Upper lobe of right lung (tissue), 1 donor: ENCODE results near the gene SND1. TPM values are rescaled to one million over a fixed set of nuclear protein-coding genes. Genes with fewer than 3 reads are reported as not detected.

Experiments used
- ATAC-seq: fragments of 200-7000 bp; cut with Tn5 transposase; one replicate; pipeline ENCODE4 v1.9.1; 2020; ENCODE audit warnings: mild to moderate bottlenecking, moderate library complexity
- DNase-seq: peaks from one replicate; pipeline ENCODE4 v3.0.0-alpha.2; 2020
- H3K27ac ChIP-seq: fragments of 200-600 bp; one replicate; pipeline ENCODE4 v1.8.0; 2022
- H3K27me3 ChIP-seq: fragments of 200-600 bp; one replicate; pipeline ENCODE4 v1.8.0; 2022; ENCODE audit warnings: mild to moderate bottlenecking
- H3K36me3 ChIP-seq: fragments of 200-600 bp; one replicate; pipeline ENCODE4 v1.8.0; 2022
- H3K4me1 ChIP-seq: fragments of 200-600 bp; one replicate; pipeline ENCODE4 v1.8.0; 2022
- H3K4me3 ChIP-seq: fragments of 200-600 bp; one replicate; pipeline ENCODE4 v1.8.0; 2022; ENCODE audit warnings: mild to moderate bottlenecking
- H3K9me3 ChIP-seq: fragments of 200-600 bp; one replicate; pipeline ENCODE4 v1.8.0; 2022
- CTCF ChIP-seq: fragments of 200-600 bp; IDR thresholded peaks from one replicate; pipeline ENCODE4 v1.8.0; 2022; ENCODE audit warnings: antibody characterized with exemption
- intact Hi-C: fragments of 100-400 bp; cut with DNase I; formaldehyde crosslinking; loops from one replicate; pipeline ENCODE4 v1.11.0; 2022
- total RNA-seq: library from RNA; stranded (reverse); fragmentation: NEBNext Ultra II Directional; extraction: Animal tissue kit (Norgen Biotek cat#: 25700); gene quantifications from one replicate; pipeline ENCODE4 v1.2.1, GENCODE V29; 2021
- donor health status: DM: no; HTN: yes; CAD: no; lungs with severe emphysema.

SND1 gene
- total RNA-seq, 1 donor from 2014 or later: 150 TPM

GRCh38 chr7:127751062-127751461, 99.1 kb downstream of the SND1 start:
- intact Hi-C loops: no loop called here
- DNase-seq (no peak), ATAC-seq (no peak)
- no peak for TF ChIP-seq CTCF
- H3K27me3 ChIP-seq: no peaks in the 10 kb centered on the region
- no peak overlapping the region for H3K4me3 ChIP-seq
- H3K4me1 ChIP-seq: peaks cover 11% of the 10 kb centered on the region
- no peaks in the 10 kb centered on the region for H3K36me3 ChIP-seq
- no peak overlapping the region for H3K27ac ChIP-seq
- H3K9me3 ChIP-seq: no peaks in the 10 kb centered on the region

GRCh38 chr7:127751490-127752448, 99.8 kb downstream of the SND1 start:
- Histone ChIP-seq H3K4me1 (peaks cover 11% of the 10 kb centered on the region), H3K27me3 (no peaks in the 10 kb centered on the region), H3K4me3 (no peak overlapping the region), H3K27ac (no peak overlapping the region), H3K9me3 (no peaks in the 10 kb centered on the region), H3K36me3 (no peaks in the 10 kb centered on the region)
- DNase-seq (no peak), ATAC-seq (peak; percentile 50)
- no peak for TF ChIP-seq CTCF
- intact Hi-C loops: no loop called here

- no peaks in the 10 kb centered on the region for H3K36me3 ChIP-seq
- H3K4me3 ChIP-seq: no peak overlapping the region
- no peak for ATAC-seq
- intact Hi-C loops: no loop called here
- no peak overlapping the region for H3K27ac ChIP-seq
- no peak for DNase-seq
- no peak for TF ChIP-seq CTCF
- peaks cover 11% of the 10 kb centered on the region for H3K4me1 ChIP-seq
- H3K27me3 ChIP-seq: no peaks in the 10 kb centered on the region
- H3K9me3 ChIP-seq: no peaks in the 10 kb centered on the region
Measured at GRCh38 chr7:127752829-127753228, 100.8 kb downstream of the SND1 start.

GRCh38 chr7:127754457-127754856, 102.5 kb downstream of the SND1 start:
- no peak for TF ChIP-seq CTCF
- Histone ChIP-seq H3K4me3 (no peak overlapping the region), H3K9me3 (no peaks in the 10 kb centered on the region), H3K27me3 (no peaks in the 10 kb centered on the region), H3K36me3 (no peaks in the 10 kb centered on the region), H3K4me1 (peaks cover 11% of the 10 kb centered on the region), H3K27ac (no peak overlapping the region)
- intact Hi-C loops: no loop called here
- DNase-seq (no peak), ATAC-seq (peak; percentile 26)

GRCh38 chr7:127755521-127755920, 103.5 kb downstream of the SND1 start:
- H3K4me1 ChIP-seq: peaks cover 11% of the 10 kb centered on the region

More at GRCh38 chr7:127755521-127755920, 103.5 kb downstream of the SND1 start:
- no peaks in the 10 kb centered on the region for H3K36me3 ChIP-seq
- no peaks in the 10 kb centered on the region for H3K27me3 ChIP-seq
- no peak overlapping the region for H3K4me3 ChIP-seq
- H3K9me3 ChIP-seq: no peaks in the 10 kb centered on the region
- intact Hi-C loops: no loop called here
- DNase-seq (no peak), ATAC-seq (no peak)
- H3K27ac ChIP-seq: no peak overlapping the region
- TF ChIP-seq CTCF: no peak
